HG02870 (cell line): Measurements from ENCODE around the gene FOXJ3.

Experiments used
- ATAC-seq: cut with Tn5 transposase; IDR thresholded peaks from one replicate; pipeline ENCODE4 v1.9.1; 2021; ENCODE audit warnings: mild to moderate bottlenecking, moderate library complexity; ENCODE audit not compliant: unreplicated experiment

Gene FOXJ3

GRCh38 chr1:42195841-42196240 lies 139.2 kb downstream of the FOXJ3 start:
- no peak for ATAC-seq

- no peak for ATAC-seq
Observed at GRCh38 chr1:42192106-42192505, 142.9 kb downstream of the FOXJ3 start.

- no peak for ATAC-seq
Observed at GRCh38 chr1:42191319-42191718, 143.7 kb downstream of the FOXJ3 start.

- ATAC-seq, result no peak
Observed at GRCh38 chr1:42189931-42190853, 144.8 kb downstream of the FOXJ3 start.

GRCh38 chr1:42186152-42186551 lies 148.9 kb downstream of the FOXJ3 start:
- ATAC-seq, result no peak

GRCh38 chr1:42184616-42185015 lies 150.4 kb downstream of the FOXJ3 start:
- ATAC-seq, result no peak

GRCh38 chr1:42183957-42184268 lies 151.1 kb downstream of the FOXJ3 start:
- no peak for ATAC-seq

GRCh38 chr1:42183210-42183956 lies 151.7 kb downstream of the FOXJ3 start:
- no peak for ATAC-seq

GRCh38 chr1:42181687-42182086 lies 153.3 kb downstream of the FOXJ3 start:
- no peak for ATAC-seq

- no peak for ATAC-seq
Observed at GRCh38 chr1:42179900-42180329, 155.1 kb downstream of the FOXJ3 start.

- ATAC-seq, result no peak
Observed at GRCh38 chr1:42179275-42179674, 155.8 kb downstream of the FOXJ3 start.

- no peak for ATAC-seq
Observed at GRCh38 chr1:42178249-42178648, 156.8 kb downstream of the FOXJ3 start.

- no peak for ATAC-seq
Observed at GRCh38 chr1:42177541-42177981, 157.5 kb downstream of the FOXJ3 start.

- no peak for ATAC-seq
Observed at GRCh38 chr1:42176902-42177519, 158.0 kb downstream of the FOXJ3 start.

- ATAC-seq, result no peak
Observed at GRCh38 chr1:42175314-42176054, 159.6 kb downstream of the FOXJ3 start.

- no peak for ATAC-seq
Observed at GRCh38 chr1:42173961-42174735, 160.9 kb downstream of the FOXJ3 start.

GRCh38 chr1:42173155-42173933 lies 161.7 kb downstream of the FOXJ3 start:
- ATAC-seq, result no peak

- no peak for ATAC-seq
Observed at GRCh38 chr1:42172381-42173133, 162.5 kb downstream of the FOXJ3 start.
